Activated naive CD8-positive, alpha-beta T cell treated with anti-CD3 and anti-CD28 coated beads, Interleukin-2, amount 50 U/mL, for 16 hours (primary cell): ENCODE results near the gene PPM1H.
"Not testable (repeated sequence)": the region's sequence is repeated elsewhere in the genome, so short reads cannot be mapped to it uniquely, and the experiment has no call there.

Experiments
- DNase-seq: peaks from one replicate; pipeline ENCODE4 v3.0.0-alpha.2; 2020; ENCODE audit warnings: low read depth, low spot score

PPM1H gene

GRCh38 chr12:62737188-62737587 is 197.8 kb downstream of the PPM1H start:
- DNase-seq = no peak

DNA sequence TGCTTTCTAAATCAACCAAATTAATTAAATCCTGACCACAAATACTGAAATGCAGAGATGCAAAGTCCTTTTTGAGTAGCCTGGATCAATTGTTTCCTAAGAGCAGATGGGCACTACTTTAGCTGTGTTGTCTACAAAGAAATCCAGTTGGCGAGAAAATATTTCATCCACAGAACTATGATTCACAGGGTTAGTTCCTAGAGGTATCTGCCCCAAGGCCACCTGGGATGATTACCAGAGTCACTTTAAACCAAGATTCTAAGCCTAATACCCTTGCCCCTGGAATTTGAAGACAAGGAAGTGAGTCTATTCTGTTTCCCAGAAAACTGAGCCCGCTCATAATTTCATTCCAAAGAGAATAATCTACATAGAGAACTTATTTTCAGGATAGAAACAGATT is 198.4 kb downstream of the PPM1H start:
- no peak for DNase-seq

GRCh38 chr12:62732861-62733427 is 202.0 kb downstream of the PPM1H start:
- DNase-seq = no peak

DNA sequence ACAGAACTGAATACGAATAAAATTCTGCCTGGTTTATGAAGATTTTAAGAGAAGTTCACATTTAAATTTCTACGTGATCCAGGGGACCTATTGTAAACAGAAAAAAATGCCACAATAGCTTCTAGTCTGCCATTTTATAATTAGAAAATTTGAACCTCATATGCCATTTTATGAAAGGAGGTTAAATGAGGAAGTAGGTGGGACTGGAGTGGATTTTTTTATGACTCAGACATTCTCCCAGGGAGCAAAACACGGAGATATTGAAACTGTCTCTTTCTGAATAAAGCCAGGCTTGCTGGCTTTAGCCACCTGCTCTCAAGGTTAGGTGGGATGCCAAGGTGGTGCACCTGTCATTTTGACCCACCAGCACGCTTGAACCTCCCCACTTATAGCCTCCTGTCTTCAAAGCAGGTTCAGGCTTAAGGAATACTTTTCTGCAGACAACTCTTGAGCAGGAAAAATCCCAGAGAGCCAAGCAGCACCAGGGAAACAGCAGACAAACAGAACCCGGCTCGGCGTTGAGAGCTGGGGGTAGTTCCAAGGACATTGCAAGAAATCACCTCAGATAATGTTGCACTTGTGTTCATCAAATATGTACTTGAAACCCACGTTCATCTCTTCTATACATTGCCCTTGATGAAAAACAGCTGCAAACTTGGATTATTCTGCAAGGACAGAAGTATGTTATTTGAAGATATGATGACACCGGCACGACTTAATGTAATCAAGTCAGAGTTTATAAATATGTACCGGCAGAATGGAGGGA is 203.7 kb downstream of the PPM1H start:
- DNase-seq = no peak

DNA sequence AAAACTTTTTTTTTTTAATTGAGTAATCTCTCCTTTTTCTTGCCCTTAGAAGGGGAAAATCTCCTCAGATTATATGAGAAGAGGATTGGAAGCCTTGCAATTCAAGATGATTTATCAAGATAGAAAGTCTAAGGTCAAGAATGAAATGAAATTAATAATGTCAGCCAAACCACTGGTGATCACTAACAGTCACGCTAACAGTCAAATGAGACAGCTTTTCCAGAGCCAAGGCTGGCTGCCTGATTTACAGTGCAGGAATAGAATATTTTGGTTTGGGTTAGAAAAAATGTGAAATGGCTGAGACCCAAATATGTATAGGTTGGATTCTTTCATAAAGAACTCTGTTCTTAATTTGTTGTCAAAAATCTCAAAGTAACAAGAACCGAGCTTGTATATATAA is 204.3 kb downstream of the PPM1H start:
- no peak for DNase-seq

DNA sequence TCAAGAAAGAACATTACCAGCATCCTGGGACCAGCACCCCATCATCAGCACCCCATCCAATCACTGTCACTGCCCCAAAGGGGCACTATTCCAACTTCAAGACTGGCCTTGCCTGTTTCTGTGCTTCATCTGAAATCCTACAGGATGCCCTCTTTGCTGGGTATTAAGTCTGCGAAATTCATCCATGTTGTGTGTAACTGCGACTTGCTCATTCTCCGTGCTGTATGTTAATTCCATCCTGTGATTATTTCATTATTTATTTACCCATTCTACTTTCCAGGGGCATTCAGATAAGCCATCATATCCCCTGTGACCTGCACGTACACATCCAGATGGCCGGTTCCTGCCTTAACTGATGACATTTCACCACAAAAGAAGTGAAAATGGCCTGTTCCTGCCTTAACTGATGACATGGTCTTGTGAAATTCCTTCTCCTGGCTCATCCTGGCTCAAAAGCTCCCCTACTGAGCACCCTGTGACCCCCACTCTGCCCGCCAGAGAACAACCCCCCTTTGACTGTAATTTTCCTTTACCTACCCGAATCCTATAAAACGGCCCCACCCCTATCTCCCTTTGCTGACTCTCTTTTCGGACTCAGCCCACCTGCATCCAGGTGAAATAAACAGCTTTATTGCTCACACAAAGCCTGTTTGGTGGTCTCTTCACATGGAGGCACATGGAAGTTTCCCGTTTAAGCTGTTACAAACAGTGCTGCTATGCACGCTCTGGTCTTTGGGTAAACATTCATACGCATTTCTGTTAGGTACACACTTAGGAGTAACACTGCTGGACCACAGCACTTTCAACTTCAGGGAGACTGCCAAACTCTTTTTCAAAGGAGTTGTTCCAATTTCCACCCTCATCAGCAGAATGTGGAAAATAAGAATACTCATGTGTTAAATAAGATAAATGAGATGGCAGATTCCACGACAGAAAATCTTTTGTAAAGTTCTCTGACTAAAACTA is 205.1 kb downstream of the PPM1H start:
- DNase-seq = not testable (repeated sequence)

DNA sequence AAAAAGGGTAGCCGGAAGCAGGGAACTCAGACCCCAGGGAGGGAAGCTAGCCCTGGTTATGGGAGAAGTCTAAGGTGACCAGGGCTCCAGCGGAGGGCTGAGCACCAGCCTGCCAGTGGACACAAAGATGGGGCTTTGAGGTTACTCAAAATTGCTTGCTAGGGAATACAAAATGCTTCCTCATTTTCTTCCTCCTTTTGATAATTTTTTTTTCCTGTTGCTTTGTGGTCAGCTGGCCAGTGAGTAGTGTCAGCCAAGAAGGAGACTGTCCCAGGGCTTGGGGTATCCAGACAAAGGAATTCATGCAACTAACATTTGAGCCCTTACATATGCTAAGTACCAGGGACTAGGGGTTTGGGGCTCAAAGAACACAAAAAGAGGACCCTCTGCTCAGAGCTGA is 206.2 kb downstream of the PPM1H start:
- DNase-seq = no peak

DNA sequence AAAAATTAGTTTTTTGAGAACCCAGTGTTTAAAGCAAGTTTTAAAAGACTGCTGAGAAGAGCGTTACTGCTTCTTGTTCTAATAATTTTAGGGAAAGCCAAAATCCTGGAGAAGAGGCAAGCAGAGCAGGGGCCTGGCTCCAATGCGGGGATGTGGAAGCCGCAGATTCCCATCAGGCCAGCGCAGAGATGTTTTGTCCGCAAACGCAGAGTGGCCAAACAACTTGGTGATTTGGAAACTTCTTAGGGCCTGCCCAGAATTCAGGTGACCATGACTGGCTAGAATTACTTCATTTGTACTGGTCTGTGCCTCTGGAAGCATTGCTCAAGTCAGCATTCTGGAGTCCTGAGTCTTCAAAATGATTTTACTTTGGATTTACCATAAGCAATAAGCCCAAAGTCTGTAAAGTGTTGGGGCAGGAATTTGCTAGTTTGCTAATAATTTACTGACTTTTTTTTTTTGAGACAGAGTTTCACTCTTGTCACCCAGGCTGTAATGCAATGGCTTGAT is 208.4 kb downstream of the PPM1H start:
- no peak for DNase-seq

DNA sequence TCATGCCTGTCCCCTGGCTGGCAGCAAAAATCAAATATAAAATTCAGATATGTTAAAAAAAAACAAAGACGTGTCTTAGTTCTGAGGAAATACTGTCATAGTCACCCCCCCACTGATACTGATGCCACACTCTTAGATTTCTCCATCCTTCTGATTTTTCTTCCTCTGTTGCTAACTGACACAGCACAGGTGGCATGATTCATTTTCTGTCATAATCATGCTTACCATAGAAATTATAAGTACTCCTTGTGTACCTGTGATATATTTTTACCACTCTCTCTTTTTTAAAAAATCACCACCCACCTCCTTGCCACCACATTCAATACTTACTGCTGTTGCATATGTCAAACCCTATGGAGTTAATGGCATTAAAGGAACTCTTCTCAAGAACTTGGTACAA is 209.2 kb downstream of the PPM1H start:
- no peak for DNase-seq

- DNase-seq = no peak
These were observed 210.0 kb downstream of the PPM1H start for GRCh38 chr12:62724947-62725451.

DNA sequence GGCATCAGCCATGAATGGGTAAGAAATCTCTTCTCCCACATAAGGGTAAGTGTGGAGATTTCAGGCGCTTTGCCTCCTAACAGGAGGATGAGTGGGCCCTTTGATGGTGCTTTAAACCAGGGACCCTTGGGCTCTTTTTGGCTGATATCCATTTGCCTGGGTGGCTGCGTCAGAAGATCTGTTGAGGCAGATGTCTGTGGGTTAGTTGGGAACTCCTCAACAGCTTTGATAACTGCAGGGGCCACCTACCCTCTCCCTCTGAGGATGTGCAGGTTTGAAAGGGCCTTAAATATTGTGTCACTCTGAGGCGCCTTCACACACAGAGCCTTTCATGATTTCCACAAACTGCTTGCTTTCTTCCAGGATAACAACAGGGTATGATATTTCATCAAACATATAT is 210.7 kb downstream of the PPM1H start:
- no peak for DNase-seq

DNA sequence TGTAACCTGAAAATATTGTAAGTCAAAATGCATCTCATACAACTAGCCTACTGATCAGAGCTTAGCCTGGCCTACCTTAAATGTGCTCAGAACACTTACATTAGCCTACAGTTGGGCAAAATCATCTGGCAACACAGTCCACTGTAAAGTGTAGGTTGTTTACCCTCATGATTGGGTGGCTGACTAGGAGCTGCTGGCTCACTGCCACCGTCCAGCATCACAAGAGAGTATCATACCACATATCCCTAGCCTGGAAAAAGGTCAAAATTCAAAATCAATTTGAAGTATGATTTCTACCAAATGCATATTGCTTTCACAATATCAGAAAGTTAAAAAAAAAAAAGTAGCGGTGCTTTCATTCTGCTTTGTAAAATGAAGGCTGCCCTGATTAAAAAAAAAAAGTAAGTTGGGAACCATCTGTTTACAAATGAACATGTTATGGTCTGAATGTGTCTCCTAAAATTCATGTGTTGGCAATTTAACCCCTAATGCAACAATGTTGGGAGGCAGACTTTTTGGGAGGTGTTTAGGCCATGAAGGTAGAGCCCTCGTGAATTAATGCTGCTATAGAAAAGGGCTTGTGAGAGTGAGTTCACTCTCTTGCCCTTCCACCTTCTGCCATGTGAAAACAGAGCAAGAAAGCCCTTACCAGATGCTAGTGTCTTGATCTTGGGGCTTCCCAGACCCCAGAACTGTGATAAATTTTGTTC is 211.8 kb downstream of the PPM1H start:
- no peak for DNase-seq

GRCh38 chr12:62720661-62721330 is 214.2 kb downstream of the PPM1H start:
- no peak for DNase-seq

- DNase-seq = no peak
These were observed 214.9 kb downstream of the PPM1H start for GRCh38 chr12:62720025-62720424.

GRCh38 chr12:62718762-62719426 is 216.1 kb downstream of the PPM1H start:
- DNase-seq = no peak

DNA sequence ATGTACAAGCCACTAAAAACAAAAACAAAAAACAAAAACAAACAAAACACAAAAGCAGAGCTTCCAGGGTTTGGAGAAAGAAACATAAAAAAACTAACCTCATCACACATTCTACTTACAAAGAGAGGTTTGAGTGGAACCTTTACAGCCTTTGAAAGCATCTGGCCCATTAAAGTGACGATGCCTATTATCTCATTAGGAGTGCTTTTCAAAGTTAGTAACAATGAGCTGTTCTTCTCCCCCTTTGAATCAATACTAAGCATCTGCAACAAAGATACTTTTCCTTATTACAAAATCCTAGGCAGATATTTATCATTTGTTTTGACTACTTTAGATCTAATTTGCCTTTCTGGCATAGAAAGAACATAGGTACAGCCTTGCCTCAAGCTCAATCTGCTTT is 217.3 kb downstream of the PPM1H start:
- DNase-seq = no peak

DNA sequence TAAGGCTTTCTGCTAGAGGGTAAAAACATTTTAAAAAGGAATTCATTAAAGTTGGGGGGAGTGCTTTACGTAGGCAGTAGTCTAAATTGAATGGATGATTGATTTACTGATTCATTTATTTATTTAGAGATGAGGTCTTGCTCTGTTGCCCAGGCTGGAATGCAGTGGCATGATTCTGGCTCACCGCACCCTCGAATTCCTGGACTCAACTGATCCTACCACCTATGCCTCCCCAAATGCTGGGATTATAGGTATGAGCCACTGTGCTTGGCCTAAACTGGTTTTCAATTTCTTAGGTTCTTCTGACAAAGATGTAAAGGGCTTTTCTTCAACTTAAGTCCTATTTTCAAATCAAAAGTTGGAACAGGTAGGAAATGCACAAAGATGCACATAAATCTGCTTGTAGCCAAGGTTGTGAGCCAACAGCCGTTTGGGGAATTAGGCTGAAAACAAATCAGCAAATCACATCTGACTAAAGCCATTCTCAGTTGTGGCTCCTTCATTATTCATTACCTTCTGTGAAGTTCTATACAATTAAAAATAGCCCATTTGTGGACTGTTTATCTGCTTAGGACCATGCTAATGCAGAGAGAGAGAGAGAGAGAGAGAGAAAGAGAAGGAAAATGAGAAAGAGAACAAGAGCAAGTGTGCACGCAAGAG is 218.0 kb downstream of the PPM1H start:
- DNase-seq = no peak

GRCh38 chr12:62716037-62716436 is 218.9 kb downstream of the PPM1H start:
- no peak for DNase-seq
